HG02970 (cell line): ENCODE results near the gene PBX2.

Experiments used
- ATAC-seq: cut with Tn5 transposase; IDR thresholded peaks from one replicate; pipeline ENCODE4 v1.9.1; 2021; ENCODE audit warnings: mild to moderate bottlenecking, moderate library complexity, moderate number of reproducible peaks; ENCODE audit not compliant: unreplicated experiment, low FRiP score

Gene PBX2

DNA sequence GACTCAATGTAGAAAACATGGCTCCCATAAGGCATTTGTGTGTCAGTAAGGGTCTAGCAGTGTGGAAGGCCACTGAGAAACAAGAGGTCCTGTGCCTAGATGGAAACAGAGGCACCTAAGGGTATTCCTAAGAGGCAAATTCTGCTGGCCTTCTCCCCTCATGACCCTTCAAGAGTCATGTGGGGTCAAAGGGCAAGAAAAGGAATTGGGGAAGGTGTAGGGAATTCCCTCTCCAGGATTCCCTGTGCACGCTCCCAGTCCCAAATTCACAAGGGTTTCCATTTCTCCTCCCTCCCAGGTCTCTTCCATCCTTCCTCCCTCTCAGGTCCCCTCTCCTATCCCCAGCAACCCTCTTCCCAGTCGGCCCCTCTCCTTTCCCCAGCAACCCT, 14.7 kb downstream of the PBX2 start:
- no peak for ATAC-seq

DNA sequence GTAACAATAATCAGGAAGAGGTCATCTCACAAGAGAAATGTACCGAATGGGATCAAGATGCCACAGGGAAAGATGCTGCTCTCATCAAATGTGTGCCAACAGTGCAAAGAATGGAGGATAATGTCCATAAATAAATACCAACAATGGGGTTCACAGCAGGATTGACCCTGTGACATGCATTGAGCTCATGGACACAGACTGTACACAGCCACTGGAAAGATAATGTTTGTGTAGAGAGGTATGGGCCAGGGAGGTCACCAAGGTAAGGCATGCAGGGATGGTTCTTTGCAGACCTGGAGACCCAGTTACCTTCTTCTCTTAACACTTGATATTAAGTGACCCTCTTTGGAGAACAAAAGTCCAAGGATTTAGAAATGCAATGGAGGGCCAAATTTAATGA, 15.6 kb downstream of the PBX2 start:
- no peak for ATAC-seq

DNA sequence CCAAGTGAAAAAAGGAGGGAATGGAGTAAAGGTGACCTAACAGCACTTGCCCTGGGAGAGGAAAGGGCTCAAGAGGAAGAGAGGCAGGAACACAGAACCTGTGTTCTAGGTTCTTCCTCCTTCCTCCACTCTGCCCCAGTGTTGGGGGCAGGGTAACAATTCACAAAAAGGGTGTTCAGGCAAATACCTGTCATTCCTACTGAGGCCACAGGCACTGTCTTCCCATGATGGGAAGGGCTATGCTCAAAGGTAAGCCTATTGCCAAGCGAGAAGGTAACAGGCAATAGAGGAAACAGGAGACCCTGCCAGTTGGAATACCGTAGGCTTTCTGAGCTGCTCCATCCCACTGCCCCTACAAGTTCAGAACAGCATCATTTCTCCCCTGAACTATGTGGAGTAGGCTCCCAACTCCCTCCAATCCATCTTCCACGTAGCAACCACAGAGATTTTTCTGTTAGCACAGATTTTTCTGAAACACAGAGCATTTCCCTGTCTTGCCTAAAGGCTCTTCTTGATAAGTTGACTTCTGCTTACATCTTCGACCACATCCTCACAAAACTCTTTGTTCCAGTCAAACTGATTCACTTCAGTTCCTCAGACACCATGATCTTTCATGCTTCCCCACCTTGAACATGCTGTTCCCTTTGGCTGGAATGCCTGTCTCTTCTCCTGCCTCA, 16.8 kb downstream of the PBX2 start:
- ATAC-seq = no peak

DNA sequence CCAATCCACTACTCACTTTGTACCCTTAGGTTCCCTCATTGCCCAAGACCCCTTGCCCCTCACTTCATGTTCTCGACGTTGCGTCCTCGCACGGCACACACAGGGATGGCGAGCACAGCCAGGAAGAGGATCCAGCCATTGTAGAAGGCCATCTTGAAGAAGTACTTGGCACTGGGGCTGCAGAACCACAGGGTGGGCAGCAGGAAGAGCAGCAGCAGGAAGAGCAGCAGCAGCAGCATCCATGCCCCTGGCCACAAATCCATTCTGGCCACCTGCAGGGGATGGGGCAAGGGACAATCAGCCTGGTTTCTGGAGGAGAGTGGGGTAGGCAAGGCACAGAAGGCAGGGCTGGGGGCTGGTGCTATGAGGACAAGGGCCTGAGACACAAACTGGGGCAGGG, 18.8 kb downstream of the PBX2 start:
- ATAC-seq = no peak

DNA sequence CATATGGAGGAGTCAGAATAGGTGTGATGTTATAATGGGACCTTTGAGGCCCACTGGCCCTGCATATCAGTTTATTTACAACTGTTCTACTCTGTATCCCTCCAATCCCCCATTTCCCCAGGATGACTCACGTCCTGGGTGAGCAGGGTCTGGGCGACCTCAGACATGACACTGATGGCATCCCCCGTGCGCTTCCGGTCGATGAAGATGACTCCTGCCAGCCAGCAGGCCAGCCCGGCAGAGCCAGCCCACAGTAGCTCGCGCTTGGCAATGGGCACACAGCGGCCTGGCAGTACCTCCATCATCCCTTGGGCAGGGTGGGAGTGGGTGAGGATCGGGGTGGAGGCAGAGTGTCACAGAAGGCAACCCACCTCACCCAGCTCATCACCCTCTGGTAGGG, 19.7 kb downstream of the PBX2 start:
- ATAC-seq = no peak

DNA sequence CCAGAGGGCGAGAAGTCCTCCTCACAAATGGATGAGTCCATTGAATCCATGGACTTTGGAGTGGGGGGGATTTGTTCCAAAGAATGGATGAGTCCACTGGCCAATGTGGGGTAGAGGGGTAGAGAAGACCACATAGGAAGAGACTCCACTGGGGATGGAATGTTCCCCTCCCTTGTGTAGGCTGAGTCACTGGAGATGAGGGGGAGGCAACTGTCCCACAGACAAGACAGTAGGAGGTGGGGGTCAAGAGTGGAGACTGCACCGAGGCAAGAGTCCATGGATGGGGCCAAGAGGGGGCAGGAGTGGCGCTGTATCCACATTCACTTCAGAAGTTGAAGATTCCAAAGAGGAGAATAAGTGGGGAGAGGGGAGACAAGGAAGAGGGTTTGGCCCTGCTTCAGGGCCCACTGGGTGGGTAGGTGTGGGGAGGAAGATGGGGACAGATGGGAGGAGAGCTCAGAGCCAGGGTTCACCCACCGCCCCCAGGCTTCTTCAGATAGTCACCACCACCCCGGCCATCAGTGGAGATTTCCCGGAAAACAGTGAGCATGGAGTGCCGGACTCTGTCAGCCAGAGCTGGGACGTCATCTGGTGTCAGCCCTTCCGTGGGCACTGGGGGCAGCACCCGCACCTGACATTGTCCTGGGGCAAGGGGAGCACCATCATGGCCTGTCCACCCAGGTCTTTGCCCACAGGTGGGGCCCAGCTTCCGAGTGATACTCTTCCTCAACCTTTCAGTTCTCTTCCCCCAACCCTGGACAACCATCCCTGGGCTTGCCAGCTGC, 21.0 kb downstream of the PBX2 start:
- ATAC-seq = no peak

DNA sequence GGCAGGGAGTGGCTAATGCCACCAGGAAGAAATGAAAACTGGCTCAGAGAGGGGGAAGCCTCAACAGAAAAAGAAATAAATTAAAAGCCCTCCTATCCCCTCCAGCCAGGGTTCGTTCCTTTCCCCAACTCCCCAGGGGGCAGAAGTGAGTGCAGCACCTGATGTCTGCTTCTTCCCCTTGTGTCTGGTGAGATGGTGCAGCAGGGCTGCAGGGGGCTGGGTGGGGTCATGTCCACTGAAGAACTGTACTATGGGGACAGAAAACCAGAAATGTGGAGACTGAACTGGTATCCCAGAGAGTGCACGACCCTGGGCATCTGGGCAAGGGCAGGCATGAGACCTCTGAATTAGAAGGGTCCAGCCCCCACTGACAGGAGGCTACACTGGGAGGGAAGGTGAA, 21.7 kb downstream of the PBX2 start:
- no peak for ATAC-seq

DNA sequence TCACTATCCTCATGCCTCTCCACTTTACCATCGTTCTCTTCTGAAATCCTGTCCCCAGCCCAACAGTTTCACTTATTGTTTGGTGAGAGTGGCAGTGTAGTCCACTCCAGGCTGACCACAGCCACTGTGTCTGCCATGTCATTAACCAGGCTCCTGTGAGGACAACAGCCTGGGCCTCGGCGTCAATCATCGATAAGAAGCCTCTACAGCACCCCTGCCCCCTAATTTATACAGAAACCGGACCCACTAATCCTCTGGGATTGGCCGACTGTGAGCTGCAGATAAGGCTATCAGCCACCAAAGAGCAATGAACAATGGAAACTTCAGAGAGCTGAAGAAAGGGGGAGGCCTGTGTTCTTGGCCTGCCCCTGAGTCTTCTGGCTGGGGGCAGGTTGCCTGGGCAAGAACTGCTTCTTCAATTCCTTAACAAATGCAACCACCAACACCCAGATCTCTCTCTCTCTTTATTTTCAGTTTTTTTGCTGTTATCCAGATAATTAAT, 22.2 kb downstream of the PBX2 start:
- no peak for ATAC-seq

DNA sequence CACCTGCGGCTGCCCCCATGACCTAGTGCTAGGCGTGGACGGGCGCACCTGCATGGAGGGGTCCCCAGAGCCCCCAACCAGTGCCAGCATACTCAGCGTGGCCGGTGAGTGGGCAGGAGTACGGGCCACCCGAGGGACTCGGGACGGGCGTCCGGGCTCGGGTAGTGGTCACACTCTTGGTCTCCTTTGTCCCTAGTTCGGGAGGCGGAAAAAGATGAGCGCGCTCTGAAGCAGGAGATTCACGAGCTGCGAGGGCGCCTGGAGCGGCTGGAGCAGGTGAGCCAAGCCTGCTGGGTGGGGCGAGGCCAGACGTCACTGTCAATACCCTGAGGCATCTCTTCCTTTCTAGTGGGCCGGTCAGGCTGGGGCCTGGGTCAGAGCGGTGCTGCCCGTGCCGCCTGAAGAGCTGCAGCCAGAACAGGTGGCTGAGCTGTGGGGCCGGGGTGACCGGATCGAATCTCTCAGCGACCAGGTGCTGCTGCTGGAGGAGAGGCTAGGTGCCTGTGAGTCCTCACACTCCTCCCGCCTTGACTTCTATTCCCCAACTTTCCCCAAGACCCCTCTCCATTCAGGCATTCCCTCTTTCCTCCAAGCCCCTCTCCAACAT, 22.7 kb downstream of the PBX2 start:
- ATAC-seq = no peak

DNA sequence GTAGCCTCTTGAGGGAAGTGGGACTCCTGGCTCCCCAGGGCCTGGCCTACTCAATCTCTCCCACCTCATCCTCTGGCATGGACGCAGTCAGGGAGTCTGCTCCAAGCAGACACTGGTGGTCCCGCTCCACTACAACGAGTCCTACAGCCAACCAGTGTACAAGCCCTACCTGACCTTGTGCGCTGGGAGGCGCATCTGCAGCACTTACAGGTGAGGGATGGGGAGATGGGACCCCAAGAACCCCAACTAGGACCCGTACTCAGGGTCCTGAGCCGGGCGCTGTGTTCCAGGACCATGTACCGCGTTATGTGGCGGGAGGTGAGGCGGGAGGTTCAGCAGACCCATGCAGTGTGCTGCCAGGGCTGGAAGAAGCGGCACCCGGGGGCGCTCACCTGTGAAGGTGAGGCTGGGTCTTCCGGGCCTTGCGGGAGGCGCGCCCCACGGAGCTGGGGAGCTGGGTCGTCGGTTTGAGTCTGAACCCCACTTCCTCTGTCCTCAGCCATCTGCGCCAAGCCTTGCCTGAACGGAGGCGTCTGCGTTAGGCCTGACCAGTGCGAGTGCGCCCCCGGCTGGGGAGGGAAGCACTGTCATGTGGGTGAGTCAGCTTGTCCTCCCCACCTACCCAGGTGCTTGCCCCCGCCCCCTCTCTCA, 23.5 kb downstream of the PBX2 start:
- no peak for ATAC-seq

DNA sequence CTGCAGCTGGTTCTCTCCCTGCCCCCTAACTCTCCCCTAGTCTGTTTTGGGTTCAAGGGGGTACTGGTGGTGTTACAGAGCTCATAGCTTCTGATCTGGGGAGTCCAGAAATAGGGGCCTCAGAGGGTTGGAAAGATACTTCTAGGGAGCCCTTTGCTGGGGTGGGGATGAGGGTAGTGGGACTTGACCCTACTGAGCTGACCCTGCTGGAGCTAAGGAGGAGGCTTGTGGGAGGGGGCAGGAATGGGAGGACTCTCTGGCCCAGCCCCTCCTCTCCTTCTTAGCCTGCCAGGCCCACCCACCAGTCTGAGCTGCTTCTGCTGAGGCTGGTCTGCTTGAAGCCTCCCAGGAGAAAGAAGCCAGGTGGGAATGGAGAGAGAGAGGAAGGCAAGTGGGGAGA, 25.7 kb downstream of the PBX2 start, which contains the start of gene EGFL8:
Gene EGFL8 (plus strand): TSS at position 301 of the 400 bp plus-strand sequence. CDS start 1,571 bp downstream, outside the sequence.
- ATAC-seq = no peak

DNA sequence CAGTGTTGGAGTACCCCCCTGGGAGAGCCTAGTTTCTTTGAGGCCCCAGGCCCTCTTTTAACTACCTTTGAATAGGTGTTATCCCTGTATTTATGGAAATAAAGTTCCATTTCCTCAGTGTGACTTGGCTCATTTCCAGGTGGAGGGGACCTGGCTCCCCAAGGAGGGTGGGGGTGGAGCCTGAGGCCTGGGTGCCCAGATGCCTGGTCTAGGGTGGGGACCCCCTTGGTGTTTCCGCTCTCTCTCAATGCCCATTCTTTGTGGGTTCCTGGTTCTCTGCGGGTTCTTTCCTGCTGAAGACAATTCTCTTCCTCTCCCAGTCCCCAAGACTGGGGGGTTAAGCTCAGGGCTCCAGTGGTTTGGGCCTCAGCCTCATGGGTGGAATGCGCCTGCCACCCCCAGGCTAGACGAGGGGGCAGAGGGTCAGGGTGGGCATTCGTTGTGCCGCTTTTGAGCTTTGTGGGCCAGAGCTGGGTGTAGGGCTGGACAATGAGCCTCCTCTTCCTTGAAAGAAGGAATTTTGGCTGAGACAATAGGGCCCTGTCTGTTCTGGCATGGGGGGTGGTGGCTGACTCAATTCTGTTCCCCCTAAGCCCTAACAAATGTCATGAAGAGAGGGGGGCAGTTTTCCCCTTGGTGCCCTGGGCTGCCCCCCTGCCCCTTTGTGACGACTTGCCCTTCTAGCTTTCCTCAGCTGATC, 26.3 kb downstream of the PBX2 start:
- no peak for ATAC-seq

DNA sequence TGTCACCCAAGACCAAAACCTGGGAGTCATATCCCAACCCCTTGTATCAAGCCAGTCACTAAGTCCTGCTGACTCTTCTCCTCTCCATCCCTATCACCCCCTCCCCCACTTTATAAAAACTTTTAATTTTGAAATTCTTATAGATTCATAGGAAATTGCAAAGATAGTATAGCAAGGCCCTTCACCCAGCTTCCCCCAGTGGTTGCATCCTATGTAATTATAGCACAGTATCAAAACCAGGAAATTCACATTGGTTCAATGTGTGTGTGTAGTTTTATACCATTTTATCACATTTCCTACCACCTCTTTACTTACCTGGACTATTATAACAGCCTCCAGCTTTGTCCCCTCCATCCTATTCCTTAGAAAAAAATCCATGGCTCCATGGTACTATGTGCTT, 31.9 kb downstream of the PBX2 start:
- ATAC-seq = no peak

DNA sequence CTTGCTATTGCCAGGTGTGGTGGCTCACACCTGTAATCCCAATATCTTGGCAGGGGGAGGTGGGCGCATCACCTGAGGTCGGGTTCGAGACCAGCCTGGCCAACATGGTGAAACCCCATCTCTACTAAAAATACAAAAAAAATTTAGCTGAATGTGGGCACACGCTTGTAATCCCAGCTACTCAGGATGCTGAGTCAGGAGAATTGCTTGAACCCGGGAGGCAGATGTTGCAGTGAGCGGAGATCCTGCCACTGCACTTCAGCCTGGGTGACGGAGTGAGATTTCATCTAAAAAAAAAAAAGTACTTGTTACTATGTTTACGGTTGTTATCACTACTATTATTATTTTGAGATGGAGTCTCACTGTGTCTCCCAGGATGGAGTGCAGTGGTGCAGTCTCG, 33.1 kb downstream of the PBX2 start:
- ATAC-seq = no peak

DNA sequence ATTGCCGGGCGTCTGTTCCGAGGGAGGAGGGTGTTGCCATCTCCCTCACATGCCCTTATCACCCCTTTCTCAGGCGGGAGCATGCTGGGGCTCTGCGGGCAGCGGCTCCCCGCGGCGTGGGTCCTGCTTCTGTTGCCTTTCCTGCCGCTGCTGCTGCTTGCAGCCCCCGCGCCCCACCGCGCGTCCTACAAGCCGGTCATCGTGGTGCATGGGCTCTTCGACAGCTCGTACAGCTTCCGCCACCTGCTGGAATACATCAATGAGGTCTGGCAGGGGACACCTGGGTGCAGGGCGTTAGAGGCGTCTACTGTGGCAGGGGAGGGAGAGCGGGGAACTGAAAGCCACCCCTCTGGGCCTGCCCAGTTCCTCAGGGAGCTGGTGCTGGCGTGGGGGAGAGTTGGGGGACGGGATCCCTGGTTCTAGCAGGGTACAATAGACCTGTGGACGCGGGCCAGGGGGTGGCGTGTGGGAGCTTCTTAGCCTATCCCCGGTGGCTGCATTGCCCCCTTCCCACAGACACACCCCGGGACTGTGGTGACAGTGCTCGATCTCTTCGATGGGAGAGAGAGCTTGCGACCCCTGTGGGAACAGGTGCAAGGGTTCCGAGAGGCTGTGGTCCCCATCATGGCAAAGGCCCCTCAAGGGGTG, 35.4 kb downstream of the PBX2 start:
- no peak for ATAC-seq

DNA sequence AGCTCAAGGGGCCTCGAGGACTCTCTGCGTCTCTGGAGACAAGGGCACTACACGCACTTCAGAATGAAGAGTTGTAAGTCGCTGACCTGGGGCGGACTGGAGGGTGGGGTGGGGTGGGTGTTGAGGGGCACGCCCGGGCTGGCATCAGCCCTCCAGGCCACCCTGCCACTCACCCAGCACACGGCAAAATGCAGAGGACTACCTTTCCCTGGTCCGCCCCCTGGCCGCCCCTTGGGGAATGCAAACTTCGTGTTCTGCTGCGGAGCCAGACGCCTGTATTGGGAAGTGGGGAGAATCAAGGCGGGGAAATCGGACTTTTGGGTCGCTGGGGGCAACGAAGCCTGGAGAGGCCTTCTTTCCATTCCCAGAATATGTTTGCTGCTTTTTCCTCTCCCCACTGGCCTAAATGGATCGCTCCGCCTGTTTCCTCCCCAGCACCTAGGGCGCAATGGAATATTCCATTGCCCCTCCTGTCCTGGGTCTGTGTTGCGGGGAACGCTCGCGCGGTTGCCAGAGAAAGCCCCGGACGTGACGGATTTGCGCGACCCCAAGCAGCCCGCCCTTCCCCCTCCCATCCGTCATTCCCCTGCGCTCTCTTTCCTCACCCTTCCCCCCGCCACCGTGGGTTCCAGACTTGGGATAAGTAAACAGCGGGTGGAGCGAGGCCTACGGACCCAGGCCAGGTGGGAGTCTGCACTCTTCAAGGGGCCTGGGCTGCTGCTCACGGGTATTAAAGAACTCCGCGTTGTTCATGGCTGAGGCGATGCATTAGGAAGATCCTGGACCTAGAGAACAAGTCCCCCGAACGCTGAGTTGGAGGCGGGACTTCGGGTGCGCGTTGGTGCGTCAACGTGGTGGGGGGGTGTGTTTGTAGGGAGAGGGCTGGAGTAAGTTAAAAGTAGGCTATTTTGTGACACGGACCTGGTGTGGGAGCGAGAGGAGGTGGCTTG, 36.2 kb downstream of the PBX2 start, which contains the start of gene PPT2:
Gene PPT2 (plus strand): TSS at position 578 of the 950 bp plus-strand sequence. CDS start 454 bp downstream, outside the sequence.
- no peak for ATAC-seq

DNA sequence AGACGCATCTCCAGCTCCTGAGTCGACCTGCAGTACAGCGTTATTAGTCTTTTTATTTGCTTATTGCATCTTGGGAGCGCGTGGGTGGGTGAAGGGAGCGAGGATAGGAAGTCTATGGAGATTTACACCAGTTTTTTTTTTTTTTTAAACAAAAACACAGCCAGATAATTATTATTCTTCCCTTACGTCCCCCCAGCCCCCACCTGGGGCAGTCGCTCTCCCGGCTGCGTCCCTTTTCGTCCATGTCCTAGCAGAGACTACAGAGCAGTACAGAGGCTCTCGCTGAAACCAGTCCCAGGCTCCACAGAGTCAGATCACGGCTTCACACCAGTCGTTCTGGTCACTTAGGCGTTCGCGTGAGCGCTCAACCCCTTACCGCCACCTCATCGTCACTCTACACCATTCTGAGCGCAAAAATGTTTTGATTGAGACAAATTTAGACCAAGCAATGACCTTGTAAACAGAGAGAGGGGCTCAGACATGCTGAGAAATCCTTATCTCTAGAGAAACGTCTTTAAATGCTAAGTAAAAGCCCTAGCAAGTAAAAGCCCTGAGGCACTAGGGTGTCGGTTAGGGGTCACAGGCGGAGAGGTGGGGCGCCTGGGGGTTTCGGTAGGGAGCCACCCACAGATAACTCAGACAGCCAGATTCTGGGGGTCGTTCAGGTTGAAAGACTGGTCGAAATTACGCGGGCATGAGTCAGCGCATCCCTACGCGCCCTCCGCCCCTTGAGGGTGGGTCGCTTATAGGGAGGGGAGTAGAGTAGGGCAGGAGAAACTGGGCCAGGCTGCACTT, 37.0 kb downstream of the PBX2 start:
- ATAC-seq = no peak
